Adipocyte (in vitro differentiated cells): ENCODE results near the gene SLC30A7.

Source experiments
- DNase-seq: peaks from one replicate; pipeline ENCODE4 v3.0.0-alpha.2; 2015; ENCODE audit warnings: low read depth
- H3K27me3 ChIP-seq: replicated peaks from 2 replicates; pipeline ENCODE4 v1.7.0; 2013; ENCODE audit warnings: mild to moderate bottlenecking, low read length, moderate library complexity; ENCODE audit not compliant: control insufficient read depth, insufficient read depth
- H3K36me3 ChIP-seq: 2 replicates; pipeline ENCODE4 v1.7.0; 2013; ENCODE audit warnings: low read length, mild to moderate bottlenecking, moderate library complexity; ENCODE audit not compliant: control insufficient read depth, insufficient read depth, severe bottlenecking
- H3K4me1 ChIP-seq: 2 replicates; pipeline ENCODE4 v1.7.0; 2013; ENCODE audit warnings: mild to moderate bottlenecking, low read length, moderate library complexity; ENCODE audit not compliant: control insufficient read depth, insufficient read depth
- H3K4me3 ChIP-seq: 2 replicates; pipeline ENCODE4 v1.7.0; 2013; ENCODE audit warnings: mild to moderate bottlenecking, low read length, moderate library complexity
- H3K9ac ChIP-seq: 2 replicates; pipeline ENCODE4 v1.7.0; 2013; ENCODE audit warnings: mild to moderate bottlenecking, low read length, moderate library complexity
- H3K9me3 ChIP-seq: 2 replicates; pipeline ENCODE4 v1.7.0; 2013; ENCODE audit warnings: mild to moderate bottlenecking, low read length, moderate library complexity; ENCODE audit not compliant: control insufficient read depth

SLC30A7 gene

DNA sequence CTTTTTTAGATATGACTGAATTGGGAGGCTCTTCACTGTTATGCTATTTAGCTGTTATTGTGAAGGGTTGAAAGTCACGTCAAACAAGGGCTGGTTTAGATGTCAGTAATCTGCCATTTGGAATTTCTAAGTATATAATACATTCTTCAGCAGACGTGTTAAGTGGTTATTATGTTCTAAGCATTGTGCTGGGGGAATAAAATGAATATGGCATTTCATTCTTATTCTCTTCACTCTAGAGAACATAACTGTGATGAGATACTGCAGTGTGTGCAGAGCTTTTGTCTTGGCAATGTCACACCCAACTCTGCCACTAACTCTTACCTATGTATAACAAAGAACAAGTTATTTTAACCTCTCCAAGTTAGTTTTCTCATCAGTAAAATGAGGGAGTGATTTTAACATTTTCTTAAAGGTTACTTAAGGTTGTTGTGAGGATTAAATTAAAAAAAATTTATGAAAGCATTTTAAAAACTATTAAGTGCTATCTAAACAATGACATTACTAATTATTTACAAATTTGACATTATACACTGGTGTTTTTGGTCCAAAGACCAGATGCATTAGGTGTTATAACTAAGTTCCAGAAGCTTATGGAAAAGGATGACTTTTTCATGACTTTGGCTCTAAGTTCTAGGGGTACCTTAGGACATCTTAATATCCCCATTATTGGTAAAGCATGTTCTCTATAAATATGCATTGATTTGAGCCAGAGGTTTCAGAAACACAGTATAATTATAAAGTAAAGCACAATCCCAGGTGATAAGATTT lies 58.3 kb downstream of the SLC30A7 start:
- Histone ChIP-seq H3K4me3 (no peak overlapping the region), H3K4me1 (peaks cover 24% of the 10 kb centered on the region), H3K9ac (no peak overlapping the region), H3K36me3 (peaks cover 19% of the 10 kb centered on the region), H3K9me3 (no peaks in the 10 kb centered on the region), H3K27me3 (no peaks in the 10 kb centered on the region)
- no peak for DNase-seq

DNA sequence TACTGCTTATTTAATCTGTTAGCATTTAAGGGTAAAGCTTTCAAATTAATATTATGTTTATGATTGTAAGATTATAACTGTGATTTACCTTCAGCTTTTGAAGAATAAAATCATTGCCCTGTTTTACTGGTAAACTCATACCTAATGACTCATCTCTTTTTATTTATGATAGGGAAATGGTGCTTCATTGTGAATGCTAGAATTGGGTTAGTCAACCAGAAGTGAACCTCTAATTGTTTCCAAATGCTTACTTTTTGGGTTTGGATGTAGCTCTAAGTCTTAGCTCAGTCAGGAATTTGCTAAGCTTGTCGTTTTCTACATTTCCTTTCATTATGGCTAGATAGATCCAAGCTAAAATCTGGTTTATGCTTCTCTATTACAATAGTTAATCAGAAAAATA lies 59.4 kb downstream of the SLC30A7 start:
- no peaks in the 10 kb centered on the region for H3K9me3 ChIP-seq
- H3K4me3 ChIP-seq: peak overlapping the region; percentile 28

DNA sequence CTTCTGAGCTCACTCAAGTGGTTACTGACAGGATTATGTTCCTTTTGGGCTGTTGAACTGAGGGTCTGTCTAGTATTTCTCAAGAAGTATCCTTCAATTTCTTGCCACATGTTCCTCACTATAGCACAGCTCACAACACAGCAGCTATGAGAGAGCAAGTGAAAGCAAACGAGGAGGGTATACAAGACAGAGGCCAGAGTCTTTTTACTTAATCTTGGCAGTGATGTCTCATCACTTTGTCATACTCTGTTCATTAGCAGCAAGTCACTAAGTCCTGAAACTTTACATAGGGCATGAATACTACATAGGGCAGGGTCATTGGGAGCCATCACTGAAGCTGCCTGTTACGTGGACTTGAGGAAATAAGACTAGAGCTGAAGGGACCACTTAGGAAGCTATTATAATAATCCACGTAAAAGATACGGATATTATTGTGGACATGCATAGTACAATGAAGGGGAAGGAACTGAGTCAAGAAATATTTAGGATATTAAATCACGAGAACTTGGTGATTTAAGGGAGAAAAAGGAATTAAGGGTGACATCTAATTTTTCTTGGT lies 63.7 kb downstream of the SLC30A7 start:
- Histone ChIP-seq H3K9me3 (no peaks in the 10 kb centered on the region), H3K36me3 (peaks cover 23% of the 10 kb centered on the region), H3K4me3 (no peak overlapping the region), H3K9ac (no peak overlapping the region), H3K27me3 (no peaks in the 10 kb centered on the region), H3K4me1 (peaks cover 15% of the 10 kb centered on the region)
- DNase-seq: no peak

More for the DNA sequence above, 59.4 kb downstream of the SLC30A7 start:
- Histone ChIP-seq H3K9ac (no peak overlapping the region), H3K4me1 (peaks cover 23% of the 10 kb centered on the region), H3K36me3 (peaks cover 19% of the 10 kb centered on the region), H3K27me3 (no peaks in the 10 kb centered on the region)
- DNase-seq: peak; percentile 94

DNA sequence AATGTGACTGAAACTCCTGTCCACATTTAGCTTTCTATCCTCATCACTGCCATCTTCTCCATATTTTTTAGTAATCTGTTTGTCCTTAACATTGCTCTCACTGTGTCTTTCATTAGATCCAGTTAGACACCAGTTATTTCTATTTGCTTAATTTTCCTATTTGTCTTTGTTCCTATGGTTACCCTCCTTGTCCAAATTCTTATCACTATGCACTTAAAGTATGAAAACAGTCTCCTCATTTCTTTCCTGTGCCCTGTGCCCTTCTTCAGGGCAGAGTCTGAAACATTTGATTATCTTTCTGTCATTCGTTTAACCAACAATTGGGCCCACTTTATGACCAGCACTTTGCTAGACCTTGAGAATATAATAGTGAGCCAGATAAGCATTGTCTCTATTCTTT lies 64.2 kb downstream of the SLC30A7 start:
- no peak for DNase-seq
- no peaks in the 10 kb centered on the region for H3K9me3 ChIP-seq
- H3K27me3 ChIP-seq: no peaks in the 10 kb centered on the region
- no peak overlapping the region for H3K4me3 ChIP-seq
- peaks cover 12% of the 10 kb centered on the region for H3K4me1 ChIP-seq
- peaks cover 28% of the 10 kb centered on the region for H3K36me3 ChIP-seq
- H3K9ac ChIP-seq: no peak overlapping the region

DNA sequence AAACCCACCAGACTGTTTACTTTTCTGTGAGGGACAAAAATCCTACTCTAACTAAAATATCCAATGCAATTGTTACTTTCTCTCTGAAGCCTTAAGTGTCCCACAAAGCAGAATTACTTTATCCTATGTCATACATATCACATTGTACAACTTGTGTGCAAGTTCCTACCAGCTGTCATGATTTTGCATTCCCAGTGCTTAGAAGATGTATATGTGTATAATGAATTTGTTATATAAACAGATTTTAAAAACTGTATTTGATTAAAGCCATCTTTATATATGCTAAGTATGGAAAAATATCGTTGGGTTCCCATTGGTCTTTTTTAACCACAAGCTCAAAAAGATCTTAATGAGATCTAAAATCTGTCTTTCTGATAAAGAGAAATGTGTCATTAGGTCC lies 72.7 kb downstream of the SLC30A7 start:
- no peak for DNase-seq
- Histone ChIP-seq H3K27me3 (no peaks in the 10 kb centered on the region), H3K36me3 (peaks cover 62% of the 10 kb centered on the region), H3K9me3 (no peaks in the 10 kb centered on the region), H3K4me3 (no peak overlapping the region), H3K4me1 (no peaks in the 10 kb centered on the region), H3K9ac (no peak overlapping the region)

DNA sequence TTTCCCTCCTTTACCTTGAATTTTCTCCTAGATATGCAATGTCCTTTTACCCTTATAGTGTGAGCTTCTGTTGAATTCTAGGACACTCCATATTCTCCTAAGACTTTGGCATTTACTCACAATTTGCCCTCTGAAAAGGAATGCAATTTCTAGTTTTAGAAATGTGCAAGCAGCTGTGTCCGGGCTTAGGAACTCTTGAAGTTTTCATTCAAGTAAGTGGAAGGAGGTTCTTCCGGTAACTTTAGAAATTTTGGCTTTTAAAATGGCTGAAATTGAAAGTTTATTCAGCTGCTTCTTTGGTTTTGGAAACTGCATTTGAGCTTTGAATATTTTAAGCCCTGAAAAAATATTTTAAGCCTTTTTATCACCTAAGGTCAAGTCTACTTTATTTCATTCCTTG lies 73.4 kb downstream of the SLC30A7 start:
- Histone ChIP-seq H3K4me1 (no peaks in the 10 kb centered on the region), H3K9me3 (no peaks in the 10 kb centered on the region), H3K4me3 (no peak overlapping the region), H3K27me3 (no peaks in the 10 kb centered on the region), H3K9ac (no peak overlapping the region), H3K36me3 (peaks cover 59% of the 10 kb centered on the region)
- DNase-seq: no peak

DNA sequence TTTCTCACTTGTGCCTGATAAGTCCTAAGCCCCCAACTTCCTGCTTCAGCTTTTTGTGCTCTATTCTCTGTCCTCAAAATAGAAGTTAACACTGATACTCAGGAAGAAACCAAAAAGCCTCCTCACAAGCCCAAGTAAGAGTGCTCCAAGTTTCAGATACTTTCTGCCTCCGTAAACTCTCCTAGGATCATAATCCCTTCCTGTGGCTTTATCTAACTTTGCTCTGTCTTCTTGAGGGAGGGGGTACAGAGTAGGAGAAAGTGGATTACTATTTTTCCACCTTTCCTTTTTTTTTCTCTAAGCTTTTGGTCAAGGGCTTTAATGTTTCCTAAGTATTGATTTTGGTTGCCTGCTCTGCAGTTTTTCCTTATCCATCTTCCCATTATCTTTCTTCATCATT lies 75.1 kb downstream of the SLC30A7 start:
- H3K9ac ChIP-seq: no peak overlapping the region
- H3K4me1 ChIP-seq: no peaks in the 10 kb centered on the region
- peaks cover 55% of the 10 kb centered on the region for H3K36me3 ChIP-seq
- no peak for DNase-seq
- H3K27me3 ChIP-seq: no peaks in the 10 kb centered on the region
- no peaks in the 10 kb centered on the region for H3K9me3 ChIP-seq
- H3K4me3 ChIP-seq: no peak overlapping the region

DNA sequence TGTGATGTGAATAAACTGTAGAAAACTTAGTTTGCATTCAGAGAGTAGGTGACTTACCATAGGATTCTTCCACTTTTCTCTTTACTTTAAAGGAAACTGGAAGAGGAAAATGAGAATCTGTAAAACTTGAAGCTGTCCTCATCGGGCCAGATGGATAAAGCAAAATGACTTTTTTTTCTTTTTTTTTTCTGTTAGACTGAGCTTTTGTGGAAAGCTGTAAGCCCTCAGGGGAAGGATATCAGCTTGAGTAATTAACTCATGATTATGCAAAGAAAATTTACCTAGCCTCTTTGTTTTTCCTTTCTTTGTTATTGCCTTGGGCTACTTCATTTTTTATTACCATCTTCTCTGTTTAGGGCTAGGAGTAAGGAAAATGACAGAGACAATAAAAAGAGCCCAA lies 76.3 kb downstream of the SLC30A7 start:
- Histone ChIP-seq H3K4me3 (no peak overlapping the region), H3K27me3 (no peaks in the 10 kb centered on the region), H3K9ac (no peak overlapping the region), H3K9me3 (no peaks in the 10 kb centered on the region), H3K36me3 (peaks cover 49% of the 10 kb centered on the region), H3K4me1 (no peaks in the 10 kb centered on the region)
- no peak for DNase-seq

DNA sequence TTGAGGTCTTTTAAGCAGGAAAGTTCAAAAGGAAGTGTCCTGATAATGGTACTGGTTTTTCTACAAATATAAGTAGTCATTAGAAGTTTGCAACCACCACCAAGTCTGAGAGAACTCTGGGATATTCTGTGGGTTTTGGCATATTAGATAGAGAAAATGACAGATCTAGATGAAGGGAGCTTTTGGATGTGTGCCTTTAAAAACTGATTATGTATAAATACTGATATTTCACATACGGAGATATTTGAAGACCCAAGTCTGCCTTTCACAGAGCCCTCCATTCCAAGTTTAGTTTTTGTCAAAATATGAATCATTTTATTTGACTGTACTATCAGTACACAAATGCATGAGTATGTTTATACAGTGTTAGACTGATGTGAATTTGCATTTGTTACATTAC lies 81.0 kb downstream of the SLC30A7 start:
- H3K36me3 ChIP-seq: peaks cover 56% of the 10 kb centered on the region
- no peak for DNase-seq
- no peaks in the 10 kb centered on the region for H3K9me3 ChIP-seq
- no peaks in the 10 kb centered on the region for H3K27me3 ChIP-seq
- no peak overlapping the region for H3K4me3 ChIP-seq
- no peak overlapping the region for H3K9ac ChIP-seq
- H3K4me1 ChIP-seq: no peaks in the 10 kb centered on the region

DNA sequence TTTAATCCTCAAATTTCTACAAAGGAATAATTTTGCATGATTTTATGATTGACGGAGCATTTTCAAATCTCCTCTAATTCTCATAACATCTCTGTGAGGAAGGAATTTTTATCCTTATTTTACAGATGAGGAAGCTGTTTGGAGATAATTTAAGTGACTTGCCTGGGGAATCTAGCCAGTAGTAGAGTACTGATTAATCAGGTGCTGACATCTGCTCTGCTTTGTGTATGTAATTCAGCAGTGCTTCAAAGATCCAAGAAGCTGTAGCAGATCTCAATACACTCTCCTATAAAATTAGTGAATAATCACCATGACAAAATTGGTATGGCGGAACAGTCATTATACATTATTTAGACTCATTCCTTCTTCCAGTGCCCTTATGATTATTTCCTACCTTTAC lies 83.7 kb downstream of the SLC30A7 start:
- no peak for DNase-seq
- no peaks in the 10 kb centered on the region for H3K27me3 ChIP-seq
- H3K36me3 ChIP-seq: peaks cover 45% of the 10 kb centered on the region
- H3K4me3 ChIP-seq: no peak overlapping the region
- no peak overlapping the region for H3K9ac ChIP-seq
- no peaks in the 10 kb centered on the region for H3K9me3 ChIP-seq
- H3K4me1 ChIP-seq: no peaks in the 10 kb centered on the region

DNA sequence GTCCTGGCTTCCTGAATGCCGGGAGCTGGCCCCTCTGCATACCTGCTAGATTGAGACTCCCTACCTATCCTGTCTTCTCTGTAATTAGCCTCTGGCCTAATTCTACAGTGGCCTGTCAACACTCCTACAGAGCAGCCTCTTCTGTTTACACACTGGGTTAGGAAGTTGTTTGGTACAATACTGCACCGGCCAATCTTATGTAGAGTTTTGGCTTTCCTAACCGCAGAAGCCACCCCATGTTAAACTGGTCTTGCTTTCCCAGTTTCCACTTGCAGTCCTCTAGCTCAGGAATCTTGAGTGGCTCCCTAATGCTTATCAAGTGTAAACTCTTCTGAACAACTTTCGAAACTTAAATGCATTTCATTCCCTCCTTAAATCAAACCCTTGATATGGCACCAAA lies 86.9 kb downstream of the SLC30A7 start:
- no peak overlapping the region for H3K9ac ChIP-seq
- H3K27me3 ChIP-seq: no peaks in the 10 kb centered on the region
- no peaks in the 10 kb centered on the region for H3K9me3 ChIP-seq
- H3K4me3 ChIP-seq: no peak overlapping the region
- peaks cover 29% of the 10 kb centered on the region for H3K36me3 ChIP-seq
- no peak for DNase-seq
- H3K4me1 ChIP-seq: no peaks in the 10 kb centered on the region

DNA sequence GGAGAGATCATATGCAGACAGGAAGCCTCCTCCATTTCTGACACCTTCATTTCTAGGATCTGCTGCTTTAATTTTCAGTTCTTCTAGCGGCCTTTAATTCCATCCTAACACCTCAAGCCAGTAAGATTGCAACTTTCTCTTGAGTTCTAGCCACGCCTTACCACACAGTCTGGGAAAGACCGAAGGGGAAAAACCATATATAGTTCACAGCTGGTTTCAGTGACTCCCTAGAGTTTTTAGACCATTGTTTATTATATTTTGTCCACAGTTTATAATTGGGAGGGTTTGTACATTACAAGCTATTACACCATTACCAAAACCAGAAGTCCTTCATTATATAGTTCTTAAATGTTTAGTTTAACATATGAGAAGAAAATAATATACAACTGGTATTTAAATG lies 92.2 kb downstream of the SLC30A7 start:
- no peak for DNase-seq
- Histone ChIP-seq H3K9ac (no peak overlapping the region), H3K36me3 (peaks cover 23% of the 10 kb centered on the region), H3K4me3 (no peak overlapping the region), H3K27me3 (no peaks in the 10 kb centered on the region), H3K4me1 (peaks cover 8% of the 10 kb centered on the region), H3K9me3 (no peaks in the 10 kb centered on the region)
